Caco-2 (cell line): Measurements from ENCODE around the gene CCDC102A. TPM values are rescaled to one million over a fixed set of nuclear protein-coding genes. Genes with fewer than 3 reads are reported as not detected.
A peak's percentile ranks its signal among the peaks of the same experiment; 100 is the strongest.

Source experiments
- BruUV-seq: library from RNA; stranded (reverse); fragments of 400-500 nt; replicated peaks from 2 replicates; lab custom pipeline; 2021; lab: Mats Ljungman, UMichigan
- CTCF ChIA-PET: fragments of 300-600 bp; sonication (Branson Sonifier 250); formaldehyde crosslinking; loops from one replicate; lab custom pipeline; 2022; ENCODE audit warnings: antibody characterized with exemption; lab: Charles Lee
- POLR2A ChIA-PET: fragments of 300-600 bp; sonication (Branson Sonifier 250); formaldehyde crosslinking; loops from one replicate; lab custom pipeline; 2022; ENCODE audit warnings: antibody characterized with exemption; lab: Charles Lee
- DNase-seq, 2 experiments: peaks; one replicate each; pipeline versions ENCODE4 v3.0.0 to v3.0.0-alpha.2; 2020 to 2022
- H3K27me3 ChIP-seq: replicated peaks from 2 replicates; pipeline ENCODE4 v1.6.0; 2011; ENCODE audit warnings: low read length; ENCODE audit not compliant: control insufficient read depth, insufficient read depth
- H3K36me3 ChIP-seq: 2 replicates; pipeline ENCODE4 v1.5.1; 2011; ENCODE audit warnings: low read length; ENCODE audit not compliant: control insufficient read depth, insufficient read depth
- H3K4me1 ChIP-seq: fragments of 250-450 bp; sonication (Bioruptor Pico); 2 replicates; pipeline ENCODE4 v1.5.1; 2020; ENCODE audit warnings: mild to moderate bottlenecking
- H3K4me3 ChIP-seq: 2 replicates; pipeline ENCODE4 v1.5.1; 2011; ENCODE audit warnings: low read depth, mild to moderate bottlenecking, control low read depth, low read length
- H3K9me3 ChIP-seq: fragments of 250-450 bp; sonication (Bioruptor Pico); 2 replicates; pipeline ENCODE4 v1.5.1; 2020; ENCODE audit warnings: mild to moderate bottlenecking, moderate library complexity
- H3K27ac Mint-ChIP-seq: one replicate; pipeline ENCODE4 v1.8.0; 2022; ENCODE audit warnings: mixed read lengths; ENCODE audit not compliant: unreplicated experiment
- H3K27me3 Mint-ChIP-seq: one replicate; pipeline ENCODE4 v1.8.0; 2022; ENCODE audit warnings: mixed read lengths; ENCODE audit not compliant: insufficient read depth, unreplicated experiment
- H3K36me3 Mint-ChIP-seq: one replicate; pipeline ENCODE4 v1.8.0; 2022; ENCODE audit warnings: mild to moderate bottlenecking, mixed read lengths; ENCODE audit not compliant: insufficient read depth, unreplicated experiment
- H3K4me1 Mint-ChIP-seq: one replicate; pipeline ENCODE4 v1.8.0; 2022; ENCODE audit warnings: low read depth, mixed read lengths; ENCODE audit not compliant: unreplicated experiment
- H3K4me3 Mint-ChIP-seq: one replicate; pipeline ENCODE4 v1.8.0; 2022; ENCODE audit warnings: mild to moderate bottlenecking, moderate library complexity, mixed read lengths; ENCODE audit not compliant: unreplicated experiment
- H3K9me3 Mint-ChIP-seq: one replicate; pipeline ENCODE4 v1.8.0; 2022; ENCODE audit warnings: mixed read lengths; ENCODE audit not compliant: unreplicated experiment
- CTCF ChIP-seq, 2 experiments: fragments of 200-600 bp in 1 of 2; IDR thresholded peaks; 1 replicate in 1 of 2; 2 replicates in 1 of 2; pipeline versions ENCODE4 v1.5.1 to v1.8.0; 2011 to 2022; ENCODE audit warnings: antibody characterized with exemption in 1 of 2, control low read depth in 1 of 2, inconsistent platforms in 1 of 2, low read depth in 1 of 2, low read length in 1 of 2, mild to moderate bottlenecking in 1 of 2, moderate library complexity in 1 of 2; ENCODE audit not compliant: insufficient read depth in 1 of 2, severe bottlenecking in 1 of 2, unreplicated experiment in 1 of 2
- intact Hi-C: fragments of 100-400 bp; cut with micrococcal nuclease; formaldehyde crosslinking; loops from one replicate; pipeline ENCODE4 v1.10.0; 2022; ENCODE audit not compliant: unreplicated experiment
- total RNA-seq: library from RNA; stranded (reverse); gene quantifications from 2 replicates; pipeline ENCODE4 v1.2.3, GENCODE V29; 2022

CCDC102A gene
- total RNA-seq, 1 experiment from 2014 or later, result 11.8 TPM

- Histone ChIP-seq H3K9me3 (no peaks in the 10 kb centered on the region), H3K4me3 (no peak overlapping the region), H3K4me1 (peaks cover 33% of the 10 kb centered on the region), H3K36me3 (no peaks in the 10 kb centered on the region; the same call in 1 of the 2 replicates), H3K27me3 (no peaks in the 10 kb centered on the region)
- TF ChIP-seq CTCF (IDR thresholded peaks at IDR 0.05; ENCODE audit: insufficient read depth in 1 of 2, low read depth in 1 of 2, low read length in 1 of 2, severe bottlenecking in 1 of 2, unreplicated experiment in 1 of 2), result no peak
- peaks cover 8% of the 10 kb centered on the region for H3K36me3 Mint-ChIP-seq
- H3K9me3 Mint-ChIP-seq, result no peaks in the 10 kb centered on the region
- H3K4me3 Mint-ChIP-seq, result no peak overlapping the region
- H3K27me3 Mint-ChIP-seq, result no peaks in the 10 kb centered on the region
- CTCF ChIA-PET, result interaction anchor here (1.1 kb wide), 1 partner anchor 35 kb away, joined by 6 read pairs; no protein-coding TSS in a partner anchor
- POLR2A ChIA-PET, result no interaction called here
- DNase-seq, result no peak
- no TSS peak for BruUV-seq
- peaks cover 23% of the 10 kb centered on the region for H3K4me1 Mint-ChIP-seq
- H3K27ac Mint-ChIP-seq, result peak overlapping the region; percentile 27
- intact Hi-C loops, result no loop called here
These were observed 21.4 kb downstream of the CCDC102A start for GRCh38 chr16:57514791-57515600.

- ChIA-PET POLR2A (no interaction called here), CTCF (interaction anchor here (0.6 to 1.1 kb wide), 2 partner anchors 27 to 35 kb away, joined by 3 to 6 read pairs; no protein-coding TSS in a partner anchor)
- intact Hi-C loops, result no loop called here
- Mint-ChIP-seq H3K36me3 (peaks cover 8% of the 10 kb centered on the region), H3K27ac (no peak overlapping the region), H3K4me3 (no peak overlapping the region), H3K27me3 (no peaks in the 10 kb centered on the region), H3K9me3 (no peaks in the 10 kb centered on the region), H3K4me1 (peaks cover 23% of the 10 kb centered on the region)
- DNase-seq, result no peak
- peaks cover 34% of the 10 kb centered on the region for H3K4me1 ChIP-seq
- no peaks in the 10 kb centered on the region for H3K27me3 ChIP-seq
- H3K36me3 ChIP-seq, result no peaks in the 10 kb centered on the region; the same call in 1 of the 2 replicates
- TF ChIP-seq CTCF (IDR thresholded peaks at IDR 0.05; ENCODE audit: insufficient read depth in 1 of 2, low read depth in 1 of 2, low read length in 1 of 2, severe bottlenecking in 1 of 2, unreplicated experiment in 1 of 2), result no peak
- no peaks in the 10 kb centered on the region for H3K9me3 ChIP-seq
- no peak overlapping the region for H3K4me3 ChIP-seq
- no TSS peak for BruUV-seq
These were observed 22.0 kb downstream of the CCDC102A start for GRCh38 chr16:57514371-57514770.

GRCh38 chr16:57513371-57514102, 22.8 kb downstream of the CCDC102A start:
- Mint-ChIP-seq H3K27me3 (no peaks in the 10 kb centered on the region), H3K27ac (peak overlapping the region; percentile 23), H3K36me3 (no peaks in the 10 kb centered on the region), H3K9me3 (no peaks in the 10 kb centered on the region), H3K4me1 (peaks cover 15% of the 10 kb centered on the region), H3K4me3 (no peak overlapping the region)
- H3K36me3 ChIP-seq, result no peaks in the 10 kb centered on the region; the same call in 1 of the 2 replicates
- POLR2A ChIA-PET, result no interaction called here
- CTCF ChIA-PET, result interaction anchor here (0.6 to 1.8 kb wide), 4 partner anchors 13 to 51 kb away, joined by 3 to 7 read pairs (median 4); partner anchors contain the start of gene POLR2C
- H3K9me3 ChIP-seq, result no peaks in the 10 kb centered on the region
- H3K4me1 ChIP-seq, result peaks cover 26% of the 10 kb centered on the region
- peak; percentile 49 to 81 for DNase-seq
- TF ChIP-seq CTCF (IDR thresholded peaks at IDR 0.05; ENCODE audit: insufficient read depth in 1 of 2, low read depth in 1 of 2, low read length in 1 of 2, severe bottlenecking in 1 of 2, unreplicated experiment in 1 of 2), result no peak
- intact Hi-C loops, result no loop called here
- no TSS peak for BruUV-seq
- no peaks in the 10 kb centered on the region for H3K27me3 ChIP-seq
- no peak overlapping the region for H3K4me3 ChIP-seq
